OCI-LY1 (cell line): ENCODE measurements around the gene LTA4H.

Source experiments
- H2AFZ ChIP-seq: fragments of 200-600 bp; sonication (generic), shearing (Covaris generic); 2 replicates; pipeline ENCODE4 v1.6.0; 2014; ENCODE audit warnings: antibody characterized with exemption, mild to moderate bottlenecking, low read length
- H3F3A ChIP-seq: fragments of 200-600 bp; sonication (generic), shearing (Covaris generic); 2 replicates; pipeline ENCODE4 v1.6.0; 2014; ENCODE audit warnings: mild to moderate bottlenecking, antibody characterized with exemption, low read length, moderate library complexity; ENCODE audit not compliant: insufficient read depth
- H3K27ac ChIP-seq: fragments of 200-600 bp; sonication (generic); 2 replicates; pipeline ENCODE4 v1.5.1; 2014; ENCODE audit warnings: low read length, mixed run types, mild to moderate bottlenecking, low read depth; ENCODE audit not compliant: poor library complexity, severe bottlenecking
- H3K27me3 ChIP-seq: fragments of 200-600 bp; sonication (generic); 2 replicates; pipeline ENCODE4 v1.6.0; 2014; ENCODE audit warnings: antibody characterized with exemption, mild to moderate bottlenecking, low read length, moderate library complexity; ENCODE audit not compliant: insufficient read depth
- H3K36me3 ChIP-seq: fragments of 200-600 bp; sonication (generic); 2 replicates; pipeline ENCODE4 v1.6.1; 2014; ENCODE audit warnings: mild to moderate bottlenecking, antibody characterized with exemption, low read length, moderate library complexity, mixed read lengths; ENCODE audit not compliant: insufficient read depth
- H3K4me1 ChIP-seq: fragments of 200-600 bp; sonication (generic); 2 replicates; pipeline ENCODE4 v1.5.1; 2014; ENCODE audit warnings: mild to moderate bottlenecking, low read length, moderate library complexity; ENCODE audit not compliant: insufficient read depth, severe bottlenecking
- H3K4me2 ChIP-seq: fragments of 200-600 bp; sonication (generic), shearing (Covaris generic); 2 replicates; pipeline ENCODE4 v1.6.1; 2014; ENCODE audit warnings: low read length
- H3K4me3 ChIP-seq: fragments of 200-600 bp; sonication (generic); 2 replicates; pipeline ENCODE4 v1.5.1; 2014; ENCODE audit warnings: low read length, low read depth, mild to moderate bottlenecking, mixed read lengths; ENCODE audit not compliant: poor library complexity, severe bottlenecking
- H3K79me2 ChIP-seq: fragments of 200-600 bp; shearing (Covaris generic); 2 replicates; pipeline ENCODE4 v1.6.1; 2016; ENCODE audit warnings: mixed run types, low read length, mixed read lengths; ENCODE audit not compliant: insufficient read depth
- H3K9ac ChIP-seq: fragments of 200-600 bp; sonication (generic), shearing (Covaris generic); 2 replicates; pipeline ENCODE4 v1.6.1; 2014; ENCODE audit warnings: mild to moderate bottlenecking, low read length, mixed read lengths
- H3K9me2 ChIP-seq: fragments of 200-600 bp; sonication (generic), shearing (Covaris generic); 2 replicates; pipeline ENCODE4 v1.6.1; 2014; ENCODE audit warnings: low read depth, mild to moderate bottlenecking, low read length, mixed read lengths
- H3K9me3 ChIP-seq: fragments of 200-600 bp; shearing (Covaris generic); 2 replicates; pipeline ENCODE4 v1.6.1; 2014; ENCODE audit warnings: low read length, mixed read lengths
- H4K20me1 ChIP-seq: fragments of 200-600 bp; sonication (generic), shearing (Covaris generic); 2 replicates; pipeline ENCODE4 v1.6.0; 2016; ENCODE audit warnings: mild to moderate bottlenecking, low read length; ENCODE audit not compliant: insufficient read depth
- EZH2 ChIP-seq: fragments of 200-600 bp; sonication (generic), shearing (Covaris generic); IDR thresholded peaks from 2 replicates; pipeline ENCODE4 v1.8.0; 2017; ENCODE audit warnings: borderline replicate concordance, mixed run types, mild to moderate bottlenecking, antibody characterized with exemption, low read length, moderate library complexity, mixed read lengths
- TF ChIP-seq, protein P1 (sequence below): fragments of 200-600 bp; sonication (generic), shearing (Covaris generic); IDR thresholded peaks from 2 replicates; pipeline ENCODE4 v1.5.1; 2017; ENCODE audit warnings: mild to moderate bottlenecking, antibody characterized with exemption, low read length, moderate library complexity, mixed read lengths

LTA4H gene

GRCh38 chr12:96049101-96049500 is 13.7 kb upstream of the LTA4H start:
- Histone ChIP-seq H3K36me3 (no peaks in the 10 kb centered on the region; the same call in 1 of the 2 replicates), H3K79me2 (no peaks in the 10 kb centered on the region), H3K4me3 (no peak overlapping the region), H2AFZ (no peak overlapping the region; the same call in 1 of the 2 replicates), H3K27ac (no peak overlapping the region), H3K4me1 (peaks cover 50% of the 10 kb centered on the region), H3K27me3 (no peaks in the 10 kb centered on the region), H3K9ac (no peak overlapping the region), H3F3A (no peaks in the 10 kb centered on the region), H4K20me1 (no peaks in the 10 kb centered on the region), H3K9me2 (no peaks in the 10 kb centered on the region), H3K4me2 (no peak overlapping the region), H3K9me3 (no peaks in the 10 kb centered on the region)
- TF ChIP-seq EZH2, result no peak
- TF ChIP-seq, protein P1, sequence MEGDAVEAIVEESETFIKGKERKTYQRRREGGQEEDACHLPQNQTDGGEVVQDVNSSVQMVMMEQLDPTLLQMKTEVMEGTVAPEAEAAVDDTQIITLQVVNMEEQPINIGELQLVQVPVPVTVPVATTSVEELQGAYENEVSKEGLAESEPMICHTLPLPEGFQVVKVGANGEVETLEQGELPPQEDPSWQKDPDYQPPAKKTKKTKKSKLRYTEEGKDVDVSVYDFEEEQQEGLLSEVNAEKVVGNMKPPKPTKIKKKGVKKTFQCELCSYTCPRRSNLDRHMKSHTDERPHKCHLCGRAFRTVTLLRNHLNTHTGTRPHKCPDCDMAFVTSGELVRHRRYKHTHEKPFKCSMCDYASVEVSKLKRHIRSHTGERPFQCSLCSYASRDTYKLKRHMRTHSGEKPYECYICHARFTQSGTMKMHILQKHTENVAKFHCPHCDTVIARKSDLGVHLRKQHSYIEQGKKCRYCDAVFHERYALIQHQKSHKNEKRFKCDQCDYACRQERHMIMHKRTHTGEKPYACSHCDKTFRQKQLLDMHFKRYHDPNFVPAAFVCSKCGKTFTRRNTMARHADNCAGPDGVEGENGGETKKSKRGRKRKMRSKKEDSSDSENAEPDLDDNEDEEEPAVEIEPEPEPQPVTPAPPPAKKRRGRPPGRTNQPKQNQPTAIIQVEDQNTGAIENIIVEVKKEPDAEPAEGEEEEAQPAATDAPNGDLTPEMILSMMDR, result no peak

DNA sequence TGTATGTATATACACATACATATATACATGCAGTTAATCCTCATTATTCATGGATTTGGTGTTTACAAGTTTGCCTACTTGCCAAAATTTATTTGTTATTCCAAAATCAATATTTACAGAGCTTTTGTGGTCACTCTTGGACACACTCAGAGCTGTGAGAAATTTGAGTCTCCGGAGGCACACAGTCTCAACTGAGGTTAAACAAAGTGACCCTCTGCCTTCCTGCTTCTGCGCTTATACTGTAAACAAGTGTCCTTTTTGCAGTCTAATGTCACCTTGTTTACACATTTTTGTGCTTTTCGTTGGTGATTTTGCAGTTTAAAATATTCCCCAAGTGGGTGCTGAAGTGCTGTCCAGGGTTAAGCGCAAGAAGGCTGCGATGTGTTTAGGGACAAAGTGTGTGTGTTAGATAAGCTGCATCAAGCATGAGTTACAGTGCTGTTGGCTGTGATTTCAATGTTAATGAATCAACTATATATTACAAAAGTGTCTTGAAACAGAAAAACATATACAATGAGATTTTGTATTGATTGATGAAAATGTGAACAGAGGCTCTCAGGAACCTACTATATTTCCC is 13.1 kb upstream of the LTA4H start:
- Histone ChIP-seq H3K79me2 (no peaks in the 10 kb centered on the region), H3K36me3 (no peaks in the 10 kb centered on the region), H3K9ac (no peak overlapping the region; the same call in 1 of the 2 replicates), H3K9me2 (no peaks in the 10 kb centered on the region), H3K4me1 (peaks cover 51% of the 10 kb centered on the region), H3K27me3 (no peaks in the 10 kb centered on the region), H3K4me3 (peak overlapping the region; percentile 44), H2AFZ (peak overlapping the region; percentile 62), H3K27ac (peak overlapping the region; percentile 96), H4K20me1 (no peaks in the 10 kb centered on the region), H3F3A (no peaks in the 10 kb centered on the region), H3K9me3 (no peaks in the 10 kb centered on the region), H3K4me2 (peak overlapping the region; percentile 74)
- TF ChIP-seq, protein P1, result no peak
- no peak for TF ChIP-seq EZH2

DNA sequence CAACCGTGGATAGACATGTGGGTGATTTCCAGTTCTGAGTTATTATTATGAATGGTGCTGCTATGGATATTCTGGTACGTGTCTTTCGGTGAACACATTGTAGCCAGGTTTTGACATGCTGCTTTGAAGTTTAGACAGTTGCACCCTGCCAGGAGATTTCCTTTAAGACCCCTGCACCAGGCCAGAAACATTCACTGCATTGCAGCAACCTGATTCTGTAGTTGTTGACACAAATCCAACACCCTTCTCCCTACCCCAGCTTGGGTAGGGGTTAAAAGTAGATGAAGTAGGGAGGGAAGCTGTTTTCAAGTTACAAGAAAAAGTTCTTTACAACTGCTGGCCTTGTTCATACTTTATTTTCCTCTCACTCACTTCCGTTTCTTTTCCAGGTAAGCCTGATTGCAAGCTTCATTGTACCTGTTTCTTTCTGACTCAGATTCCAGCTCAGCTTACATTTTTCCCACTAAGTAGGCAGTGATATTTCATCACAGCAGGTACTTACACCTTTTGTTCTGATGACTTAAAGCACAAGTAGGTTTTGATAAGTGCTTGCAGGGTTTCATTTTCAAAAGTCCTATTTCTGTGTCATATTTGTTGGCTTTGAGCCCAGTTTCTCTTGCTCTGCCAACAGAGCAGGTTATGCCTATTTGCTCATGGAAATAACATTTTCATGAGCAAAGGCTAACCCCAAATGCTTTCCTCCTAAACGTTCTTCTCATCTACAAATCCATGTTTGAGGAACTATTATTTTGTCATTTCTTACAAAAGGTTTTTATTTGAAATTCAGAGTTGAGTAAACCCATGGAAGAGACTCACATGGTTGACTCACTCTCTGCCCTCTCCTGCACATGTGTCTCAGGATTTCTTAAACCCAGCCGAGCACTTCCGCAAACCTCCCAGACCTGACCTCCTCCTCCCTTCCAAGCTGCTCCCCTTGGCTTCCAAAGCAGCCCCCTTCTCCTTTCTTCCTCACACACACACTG is 12.1 kb upstream of the LTA4H start:
- H3K27ac ChIP-seq, result peak overlapping the region; percentile 96
- H2AFZ ChIP-seq, result peak overlapping the region; percentile 83
- peaks cover 51% of the 10 kb centered on the region for H3K4me1 ChIP-seq
- no peaks in the 10 kb centered on the region for H3K79me2 ChIP-seq
- no peaks in the 10 kb centered on the region for H3K9me3 ChIP-seq
- TF ChIP-seq EZH2, result no peak
- TF ChIP-seq, protein P1, result no peak
- H3K9me2 ChIP-seq, result no peaks in the 10 kb centered on the region
- H3K9ac ChIP-seq, result peak overlapping the region; percentile 61
- H3K27me3 ChIP-seq, result no peaks in the 10 kb centered on the region
- peak overlapping the region; percentile 44 for H3K4me3 ChIP-seq
- H4K20me1 ChIP-seq, result no peaks in the 10 kb centered on the region
- no peaks in the 10 kb centered on the region for H3K36me3 ChIP-seq
- peak overlapping the region; percentile 74 for H3K4me2 ChIP-seq
- H3F3A ChIP-seq, result no peaks in the 10 kb centered on the region
